IPS DF 4.7 (cell line): Measurements from ENCODE around the gene ITPKB.
"Not testable (repeated sequence)": the region's sequence is repeated elsewhere in the genome, so short reads cannot be mapped to it uniquely, and the experiment has no call there.

ENCODE experiments used
- DNase-seq: peaks from one replicate; pipeline ENCODE4 v3.0.0-alpha.2; 2013; ENCODE audit warnings: low spot score; ENCODE audit errors: extremely low read depth

ITPKB gene

GRCh38 chr1:226605318-226605950 lies 133.6 kb downstream of the ITPKB start:
- no peak for DNase-seq

GRCh38 chr1:226604560-226605317 lies 134.3 kb downstream of the ITPKB start:
- no peak for DNase-seq

GRCh38 chr1:226603858-226604559 lies 135.1 kb downstream of the ITPKB start:
- no peak for DNase-seq

DNA sequence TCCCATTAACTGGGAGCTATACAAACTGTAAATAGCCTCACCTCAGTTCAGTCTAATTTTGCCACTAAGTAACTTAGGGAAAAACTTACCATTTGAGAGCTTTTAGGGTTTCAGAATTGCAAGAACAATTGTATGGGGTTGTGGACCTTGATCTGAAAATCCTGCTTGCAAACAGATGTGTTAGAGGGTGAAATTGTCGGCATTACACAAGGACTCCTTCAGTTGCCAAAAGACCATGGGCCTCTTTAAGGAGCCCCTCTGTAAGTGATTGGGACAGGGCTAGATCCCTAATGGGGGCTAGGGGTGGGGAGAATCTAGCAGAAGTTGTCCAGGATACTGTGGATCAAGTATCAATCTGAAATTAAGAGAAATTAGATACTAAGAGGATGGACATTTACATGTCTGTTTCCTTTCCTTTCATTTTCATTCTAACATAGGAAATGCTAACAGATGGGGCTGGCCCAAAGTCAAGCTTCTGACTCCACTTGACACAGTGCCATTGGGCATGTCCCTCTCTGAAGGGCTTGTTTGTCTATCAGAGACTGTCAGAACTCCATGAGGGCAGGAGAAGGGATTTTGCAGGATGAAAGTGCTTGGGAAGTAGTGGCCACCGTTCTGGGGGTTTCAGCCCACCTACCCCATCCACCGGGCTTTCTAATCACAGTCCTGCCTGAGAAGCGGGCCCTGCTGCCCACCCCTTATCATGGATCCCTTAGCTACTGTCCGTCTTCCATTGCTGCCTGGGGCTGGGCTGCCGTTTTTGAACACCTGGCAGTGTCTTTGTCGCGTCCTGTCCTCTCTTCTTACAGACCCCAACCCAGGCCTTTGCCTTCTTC lies 135.8 kb downstream of the ITPKB start:
- no peak for DNase-seq

- DNase-seq, result no peak
These were observed 136.7 kb downstream of the ITPKB start for GRCh38 chr1:226602186-226603021.

DNA sequence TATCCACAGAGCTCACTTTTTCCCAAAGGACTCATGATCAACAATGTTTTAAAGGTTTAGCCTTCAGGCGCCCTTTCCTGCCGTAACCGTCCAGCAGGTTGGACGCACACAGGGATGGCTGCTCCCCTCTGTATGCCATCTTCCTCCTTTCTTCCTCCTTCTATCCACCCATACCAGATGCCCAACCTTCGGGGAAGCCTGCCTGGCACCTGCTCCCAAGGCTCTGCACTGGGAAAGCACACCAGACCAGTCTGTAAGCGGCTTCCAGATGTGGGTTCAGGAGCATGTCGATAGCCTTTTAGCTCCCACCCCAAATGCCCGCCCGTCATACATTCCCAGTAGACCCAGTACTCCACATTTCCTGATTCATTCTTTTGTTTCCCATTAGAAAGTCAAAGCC lies 137.6 kb downstream of the ITPKB start:
- DNase-seq, result no peak

GRCh38 chr1:226600254-226600653 lies 138.8 kb downstream of the ITPKB start:
- DNase-seq, result no peak

- DNase-seq, result no peak
These were observed 139.3 kb downstream of the ITPKB start for GRCh38 chr1:226599636-226600238.

DNA sequence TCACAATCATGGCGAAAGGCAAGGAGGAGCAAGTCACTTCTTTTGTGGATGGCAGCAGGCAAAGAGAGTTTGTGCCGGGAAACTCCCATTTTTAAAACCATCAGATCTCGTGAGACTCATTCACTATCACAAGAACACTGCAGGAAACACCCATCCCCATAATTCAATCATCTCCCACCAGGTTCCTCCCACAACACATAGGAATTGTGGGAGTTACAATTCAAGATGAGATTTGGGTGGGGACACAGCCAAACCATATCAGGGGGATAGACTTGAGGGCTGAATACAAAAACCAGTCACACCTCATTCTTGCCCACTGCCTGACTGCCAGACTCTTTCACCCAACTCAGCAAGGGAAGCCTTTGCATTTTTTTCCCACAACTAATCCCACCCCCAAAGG lies 140.1 kb downstream of the ITPKB start:
- DNase-seq, result not testable (repeated sequence)

DNA sequence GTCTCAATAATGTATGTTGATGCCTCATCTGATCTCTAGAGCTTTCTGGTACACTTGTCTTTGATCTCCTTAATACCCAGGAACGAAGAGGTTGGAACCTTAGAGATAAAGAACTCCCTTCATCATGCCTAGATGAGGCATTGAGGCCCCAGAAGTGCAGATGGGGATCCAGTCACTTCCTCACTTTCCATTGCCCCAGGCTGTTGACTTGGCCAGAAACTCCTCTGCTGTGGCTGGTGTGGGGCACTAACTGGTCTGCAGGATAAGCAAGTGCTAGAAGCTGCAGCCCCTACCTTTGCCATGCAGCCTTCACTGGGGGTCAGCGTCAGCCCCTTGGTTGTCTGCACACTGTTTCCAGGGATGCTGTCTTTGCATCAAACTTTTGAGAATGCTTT lies 140.6 kb downstream of the ITPKB start:
- DNase-seq, result no peak

DNA sequence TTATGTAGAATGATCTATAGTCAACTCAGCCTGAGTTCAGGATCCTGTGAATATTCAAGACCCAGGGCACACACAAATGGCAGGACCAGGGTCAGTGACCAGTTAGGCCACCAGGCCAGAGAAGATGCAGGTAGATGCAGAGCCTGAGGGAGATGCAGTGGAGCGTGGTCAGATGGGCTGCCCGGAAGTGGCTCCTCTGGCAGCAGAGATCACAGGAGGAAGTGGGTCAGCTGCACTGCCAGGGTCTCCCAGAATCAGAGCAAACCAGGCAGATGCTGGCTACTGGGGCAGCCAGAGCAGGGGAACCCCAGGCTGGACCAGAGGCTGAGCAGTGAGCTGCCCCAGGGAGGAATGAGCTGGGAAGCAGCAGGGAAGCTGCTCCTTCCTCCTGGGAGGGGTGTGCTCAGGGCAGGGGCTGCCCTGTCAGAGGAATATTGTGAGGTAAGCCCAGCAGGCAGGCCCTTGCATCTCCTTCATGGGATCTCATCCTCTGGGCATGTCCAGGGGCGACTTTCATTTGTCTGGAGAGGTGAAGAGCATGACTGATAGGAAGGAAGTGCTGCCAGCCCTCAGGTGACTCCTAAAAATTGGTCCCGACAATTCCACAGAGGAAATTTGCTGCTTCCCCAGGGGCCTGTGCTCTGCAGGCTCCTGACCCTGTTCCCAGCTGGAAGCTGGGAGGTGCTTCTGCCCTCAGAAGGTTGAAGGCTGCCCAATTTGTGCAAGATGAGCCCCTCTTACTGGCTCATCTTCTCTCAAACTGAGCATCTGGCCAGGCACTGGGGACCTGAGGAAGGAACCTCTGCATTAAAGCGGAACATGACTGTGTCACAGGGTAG lies 141.2 kb downstream of the ITPKB start:
- no peak for DNase-seq

DNA sequence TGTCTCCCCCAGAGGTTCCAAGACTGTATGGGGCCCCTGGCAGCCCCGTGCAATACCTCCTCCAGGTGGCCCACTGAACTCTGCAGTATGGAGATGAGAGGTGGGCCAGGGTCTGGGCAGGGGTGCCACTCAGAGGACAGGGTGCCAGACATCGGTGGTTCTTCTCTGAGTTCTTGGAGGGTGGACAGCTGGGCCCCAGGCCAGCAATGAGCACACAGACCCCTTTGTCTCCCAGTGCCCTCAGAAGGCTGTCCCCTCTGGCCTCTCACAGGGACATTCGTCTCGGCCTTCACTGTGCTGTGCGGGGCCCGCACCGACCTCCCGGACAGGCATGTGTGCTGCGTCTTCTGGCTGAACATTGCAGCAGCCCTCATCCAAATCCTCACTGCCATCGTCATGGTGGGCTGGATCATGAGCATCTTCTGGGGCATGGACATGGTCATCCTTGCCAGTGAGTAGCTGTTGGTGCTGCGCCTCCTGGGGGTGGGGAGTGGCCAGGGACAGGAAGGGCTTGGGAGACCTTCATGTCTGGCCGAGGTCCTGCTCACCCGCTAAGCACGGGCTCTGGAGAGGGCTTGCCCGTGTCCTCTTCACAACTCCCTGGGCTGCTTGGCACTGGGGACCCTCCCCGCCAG lies 142.4 kb downstream of the ITPKB start:
- no peak for DNase-seq

DNA sequence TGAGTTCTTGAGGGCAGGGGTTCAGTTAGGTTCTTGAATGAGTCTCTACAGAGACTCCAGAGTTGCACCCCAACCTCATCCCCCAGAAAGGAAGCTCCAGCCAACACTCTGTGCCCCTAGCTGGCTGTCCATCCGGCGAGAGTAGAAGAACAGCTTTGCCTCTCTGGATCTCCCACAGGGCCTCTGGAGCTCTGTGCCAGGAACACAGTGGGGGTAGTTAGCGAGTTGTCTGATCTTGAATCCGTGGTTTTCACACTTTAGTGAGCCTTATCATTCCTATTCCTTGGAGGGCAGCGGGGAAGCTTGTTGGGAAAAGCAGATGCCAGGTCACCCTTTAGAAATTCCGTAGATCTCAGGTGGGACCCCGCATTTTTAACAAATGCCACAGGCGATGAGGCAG lies 145.5 kb downstream of the ITPKB start:
- no peak for DNase-seq

DNA sequence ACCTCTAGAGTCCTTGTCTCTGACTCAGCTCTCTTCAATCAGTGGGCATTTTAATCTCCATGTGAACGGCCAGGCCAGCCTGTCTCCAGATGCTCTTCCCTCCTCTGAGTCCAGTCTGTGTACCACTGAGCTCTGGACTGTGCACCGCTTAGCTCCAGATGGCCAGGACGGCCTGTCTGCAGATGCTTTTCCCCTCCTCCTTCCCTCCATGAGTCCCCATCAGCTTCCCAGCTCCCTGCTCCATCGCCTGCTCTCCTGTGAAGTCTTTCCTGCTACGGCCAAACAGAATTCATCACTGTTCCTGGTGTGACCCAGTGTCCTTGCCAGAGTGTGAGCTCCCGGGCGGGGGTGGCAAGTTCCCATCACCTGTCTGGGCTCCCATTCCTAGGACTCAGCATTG lies 148.5 kb downstream of the ITPKB start:
- no peak for DNase-seq

DNA sequence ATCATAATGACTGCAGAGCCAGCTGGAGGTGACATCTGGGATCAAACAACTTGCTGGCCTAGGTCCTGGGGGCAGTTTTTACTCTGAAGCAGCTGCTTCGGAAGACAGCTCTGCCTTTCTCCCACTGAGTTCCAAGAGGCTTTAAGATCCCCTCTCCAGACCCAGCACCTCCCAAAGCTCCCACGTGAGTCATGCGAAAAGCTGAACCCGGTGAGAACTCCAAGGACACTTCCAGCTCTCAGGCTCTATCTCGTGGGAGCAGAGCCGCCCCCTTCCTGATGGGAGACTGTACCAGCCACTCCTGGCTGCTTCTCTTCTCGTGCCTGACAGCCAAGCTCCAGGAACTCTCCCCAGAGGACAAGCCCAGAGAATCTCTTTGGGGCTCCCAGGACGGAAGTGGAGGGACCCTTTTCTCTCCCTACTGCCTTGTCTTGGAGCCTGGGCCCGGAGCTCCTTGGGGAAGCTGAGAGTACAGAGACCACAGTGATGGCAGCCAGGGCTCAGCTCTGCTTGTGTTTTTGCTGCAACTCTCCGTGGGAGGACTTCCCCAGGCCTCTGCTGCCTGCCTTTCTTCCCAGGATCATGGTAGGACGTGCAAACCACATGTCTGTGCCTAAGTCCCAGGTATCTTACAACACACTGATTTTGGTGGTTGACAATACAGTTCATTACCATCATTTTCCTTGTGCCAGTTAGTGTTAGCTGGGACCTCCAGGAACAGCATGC lies 149.9 kb downstream of the ITPKB start:
- no peak for DNase-seq

- DNase-seq, result no peak
These were observed 150.6 kb downstream of the ITPKB start for GRCh38 chr1:226588484-226588883.

- DNase-seq, result no peak
These were observed 152.2 kb downstream of the ITPKB start for GRCh38 chr1:226586650-226587422.

GRCh38 chr1:226586116-226586515 lies 153.0 kb downstream of the ITPKB start:
- no peak for DNase-seq
